Measurements from ENCODE around the gene ABCC12. TPM values are rescaled to one million over a fixed set of nuclear protein-coding genes. Genes with fewer than 3 reads are reported as not detected.

Gene ABCC12
- total RNA-seq, 4 donors from 2014 or later = not detected

- TF ChIP-seq POLR2A (IDR thresholded peaks at IDR 0.05) (no peak), EP300 (IDR thresholded peaks at IDR 0.05) (no peak), CTCF (IDR thresholded peaks at IDR 0.05) (no peak), POLR2AphosphoS5 (IDR thresholded peaks at IDR 0.05) (no peak)
- no peaks in the 10 kb centered on the region for H3K27me3 ChIP-seq
- no peak overlapping the region for H3K4me3 ChIP-seq
- H3K27ac ChIP-seq = no peak overlapping the region
- no peaks in the 10 kb centered on the region for H3K4me1 ChIP-seq
- no peaks in the 10 kb centered on the region for H3K9me3 ChIP-seq
- H3K36me3 ChIP-seq = no peaks in the 10 kb centered on the region
- 94% methylated on average over 3 of the region's 3 CpGs for WGBS
- DNase-seq (ENCODE audit: low spot score in 2 of 2) = no peak
These were observed 41.5 kb upstream of the ABCC12 start for GRCh38 chr16:48197294-48197693.

GRCh38 chr16:48194828-48195556 lies 39.2 kb upstream of the ABCC12 start:
- no peak overlapping the region for H3K4me3 ChIP-seq
- H3K36me3 ChIP-seq = no peaks in the 10 kb centered on the region
- H3K27ac ChIP-seq = no peak overlapping the region
- 31% methylated on average over 5 of the region's 5 CpGs for WGBS
- H3K27me3 ChIP-seq = no peaks in the 10 kb centered on the region
- no peak for DNase-seq (ENCODE audit: low spot score in 2 of 2)
- no peaks in the 10 kb centered on the region for H3K9me3 ChIP-seq
- H3K4me1 ChIP-seq = no peaks in the 10 kb centered on the region
- TF ChIP-seq EP300 (IDR thresholded peaks at IDR 0.05) = no peak
- no peak for TF ChIP-seq POLR2AphosphoS5 (IDR thresholded peaks at IDR 0.05)
- no peak for TF ChIP-seq CTCF (IDR thresholded peaks at IDR 0.05)
- no peak for TF ChIP-seq POLR2A (IDR thresholded peaks at IDR 0.05)

- DNase-seq (ENCODE audit: low spot score in 2 of 2) = no peak
- Histone ChIP-seq H3K27me3 (no peaks in the 10 kb centered on the region), H3K9me3 (no peaks in the 10 kb centered on the region), H3K4me3 (no peak overlapping the region), H3K4me1 (no peaks in the 10 kb centered on the region), H3K27ac (no peak overlapping the region), H3K36me3 (no peaks in the 10 kb centered on the region)
- WGBS = 86% methylated on average over 7 of the region's 7 CpGs
- TF ChIP-seq POLR2A (IDR thresholded peaks at IDR 0.05) (no peak), POLR2AphosphoS5 (IDR thresholded peaks at IDR 0.05) (no peak), CTCF (IDR thresholded peaks at IDR 0.05) (no peak), EP300 (IDR thresholded peaks at IDR 0.05) (no peak)
These were observed 38.1 kb upstream of the ABCC12 start for GRCh38 chr16:48193846-48194245.

- Histone ChIP-seq H3K4me3 (no peak overlapping the region), H3K4me1 (no peaks in the 10 kb centered on the region), H3K27ac (no peak overlapping the region), H3K9me3 (no peaks in the 10 kb centered on the region), H3K27me3 (no peaks in the 10 kb centered on the region), H3K36me3 (no peaks in the 10 kb centered on the region)
- no peak for DNase-seq (ENCODE audit: low spot score in 2 of 2)
- TF ChIP-seq POLR2AphosphoS5 (IDR thresholded peaks at IDR 0.05) = no peak
- TF ChIP-seq POLR2A (IDR thresholded peaks at IDR 0.05) = no peak
- no peak for TF ChIP-seq CTCF (IDR thresholded peaks at IDR 0.05)
- TF ChIP-seq EP300 (IDR thresholded peaks at IDR 0.05) = no peak
- 85% methylated on average over 6 of the region's 6 CpGs for WGBS
These were observed 32.8 kb upstream of the ABCC12 start for GRCh38 chr16:48188449-48189102.

- WGBS = 84% methylated on average over 4 of the region's 4 CpGs
- Histone ChIP-seq H3K27me3 (no peaks in the 10 kb centered on the region), H3K27ac (no peak overlapping the region), H3K9me3 (no peaks in the 10 kb centered on the region), H3K4me3 (no peak overlapping the region), H3K4me1 (no peaks in the 10 kb centered on the region), H3K36me3 (no peaks in the 10 kb centered on the region)
- no peak for DNase-seq (ENCODE audit: low spot score in 2 of 2)
- no peak for TF ChIP-seq CTCF (IDR thresholded peaks at IDR 0.05)
- no peak for TF ChIP-seq POLR2A (IDR thresholded peaks at IDR 0.05)
- TF ChIP-seq POLR2AphosphoS5 (IDR thresholded peaks at IDR 0.05) = no peak
- no peak for TF ChIP-seq EP300 (IDR thresholded peaks at IDR 0.05)
These were observed 32.0 kb upstream of the ABCC12 start for GRCh38 chr16:48187779-48188178.
